ENCODE data around the gene SPTBN5.

Gene SPTBN5

DNA sequence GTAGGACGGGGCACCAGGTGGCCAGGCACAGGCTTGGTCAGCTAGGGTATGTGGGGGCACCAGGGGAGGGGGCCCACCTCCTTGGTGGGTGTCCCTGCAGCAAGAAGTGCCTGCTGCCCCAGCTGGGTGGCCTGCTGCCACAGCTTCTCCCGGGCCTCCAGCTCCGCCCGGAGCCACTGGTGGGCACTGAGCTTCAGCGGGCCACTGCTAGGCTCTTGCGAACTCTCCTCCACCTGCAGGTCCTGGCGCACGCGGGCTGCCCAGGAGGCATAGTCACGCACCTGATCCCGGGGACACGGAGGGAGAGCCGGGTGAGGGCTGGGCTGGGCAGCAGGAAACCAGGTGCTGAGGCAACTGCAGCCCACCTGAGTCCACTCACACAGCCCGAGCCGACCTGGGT lies 25.5 kb downstream of the SPTBN5 start:
- no peak for DNase-seq (ENCODE audit: low read depth in 2 of 2, low spot score in 1 of 2)

DNA sequence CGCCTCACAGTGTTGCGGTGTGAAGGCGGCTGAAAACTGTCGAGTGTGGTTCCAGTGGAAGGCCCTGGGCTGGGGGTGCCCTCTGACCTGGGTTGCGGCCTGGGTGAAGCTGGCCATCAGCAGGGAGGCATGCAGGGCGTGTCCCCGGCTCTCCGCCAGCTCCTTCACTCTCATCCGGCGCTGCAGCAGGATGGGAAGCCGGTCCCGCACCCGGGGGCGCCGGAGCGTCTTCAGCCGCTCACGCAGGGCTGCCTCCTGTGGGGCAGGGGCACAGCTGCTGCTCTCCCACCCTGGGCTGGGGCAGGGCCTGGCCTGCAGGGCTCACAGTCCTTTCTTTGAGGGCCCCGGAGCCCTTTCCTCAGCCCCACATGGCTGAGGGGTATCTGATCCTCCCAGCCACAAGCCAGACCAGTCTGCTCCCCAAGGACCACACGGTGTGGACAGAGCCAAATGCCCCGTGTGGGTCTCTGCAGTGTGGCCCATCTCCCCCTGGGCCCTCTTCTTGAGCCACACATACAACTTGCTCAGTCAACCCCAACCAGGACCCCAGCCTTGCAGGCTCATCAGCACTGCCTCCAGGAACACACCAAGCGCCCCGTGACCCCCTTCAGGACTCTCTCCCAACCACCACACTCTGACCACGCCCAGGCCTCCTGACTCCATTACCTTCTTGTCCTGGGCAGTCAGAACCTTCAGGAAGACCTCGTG lies 26.8 kb downstream of the SPTBN5 start:
- no peak for DNase-seq (ENCODE audit: low read depth in 2 of 2, low spot score in 1 of 2)

DNA sequence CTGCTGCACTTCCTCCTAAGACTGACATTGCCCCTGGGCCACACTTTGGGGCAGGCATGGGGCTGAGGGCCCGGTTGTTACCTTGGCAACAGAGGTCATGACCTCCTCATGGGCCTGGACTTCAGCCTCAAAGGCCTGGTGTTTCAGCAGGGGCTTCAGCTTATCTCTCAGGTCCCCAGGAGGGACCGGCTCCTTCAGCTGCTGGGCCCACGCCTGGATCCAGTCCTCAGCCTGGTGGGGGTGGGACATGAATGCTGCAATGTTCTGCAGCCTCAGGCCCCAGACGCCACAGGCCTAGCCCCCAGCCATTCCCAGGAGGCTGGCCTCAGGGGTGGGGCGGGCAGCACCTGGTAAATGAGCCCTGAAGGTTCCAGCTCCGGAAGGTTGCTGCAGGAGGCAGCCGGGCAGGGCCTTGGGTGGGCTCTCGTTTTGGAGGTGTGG lies 27.6 kb downstream of the SPTBN5 start:
- DNase-seq (ENCODE audit: low read depth in 2 of 2, low spot score in 1 of 2): no peak

DNA sequence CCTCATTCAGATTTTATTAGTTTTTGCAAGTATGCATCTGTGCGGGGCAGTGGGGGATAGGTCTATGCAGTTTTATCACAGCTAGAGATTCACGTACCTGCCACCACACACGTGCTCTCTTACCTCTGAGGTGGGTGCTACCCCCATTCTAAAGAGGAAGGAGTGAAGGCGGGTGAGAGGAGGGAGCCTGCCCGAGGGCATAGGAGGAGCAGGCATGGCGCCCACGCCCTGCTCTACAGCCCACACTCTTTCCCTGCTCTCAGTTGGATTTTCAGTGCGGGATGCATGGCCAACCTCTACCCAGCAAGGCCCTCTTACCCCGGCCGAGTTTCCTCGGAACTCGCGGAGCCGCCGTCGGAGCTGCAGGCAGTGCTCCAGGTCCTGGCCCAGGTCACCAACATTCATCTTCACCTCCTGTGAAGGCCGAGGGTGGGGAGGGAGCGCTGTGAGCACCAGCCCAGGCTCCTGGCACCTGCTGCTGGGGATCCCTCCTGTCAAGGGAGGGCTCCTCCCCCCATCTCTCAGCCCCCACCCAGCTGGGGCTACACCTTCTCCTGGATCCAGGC lies 28.3 kb downstream of the SPTBN5 start:
- no peak for DNase-seq (ENCODE audit: low read depth in 2 of 2, low spot score in 1 of 2)

DNA sequence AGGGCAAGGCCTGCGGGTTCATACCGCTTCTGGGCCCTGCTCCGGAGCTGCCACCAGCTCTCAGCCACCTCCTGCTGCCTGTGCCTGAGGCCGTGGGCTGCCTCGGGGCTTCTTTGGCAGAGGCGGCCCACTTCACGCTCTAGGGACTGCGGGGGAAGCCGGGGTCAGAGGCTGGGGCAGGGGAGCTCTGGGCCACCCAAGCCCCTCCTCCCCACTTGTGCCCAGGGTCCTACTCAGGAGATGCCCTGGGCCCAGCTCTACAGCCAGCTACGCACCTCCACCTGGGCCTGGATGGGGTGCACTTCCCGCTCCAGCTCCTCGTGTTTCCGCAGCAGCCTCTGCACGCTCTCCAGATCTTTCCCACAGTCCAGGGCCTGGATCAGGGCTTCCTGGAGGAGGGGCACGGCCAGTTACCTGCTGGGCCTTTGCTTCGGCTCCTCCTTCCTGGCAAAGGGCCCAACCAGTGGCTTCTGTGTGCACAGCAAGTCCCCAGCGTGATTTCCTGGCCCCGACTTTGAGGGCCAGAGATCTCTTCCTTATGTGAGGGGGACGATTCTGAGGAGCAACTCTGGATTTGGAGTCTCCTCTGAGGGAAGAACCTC lies 31.2 kb downstream of the SPTBN5 start:
- DNase-seq (ENCODE audit: low read depth in 2 of 2, low spot score in 1 of 2): no peak

DNA sequence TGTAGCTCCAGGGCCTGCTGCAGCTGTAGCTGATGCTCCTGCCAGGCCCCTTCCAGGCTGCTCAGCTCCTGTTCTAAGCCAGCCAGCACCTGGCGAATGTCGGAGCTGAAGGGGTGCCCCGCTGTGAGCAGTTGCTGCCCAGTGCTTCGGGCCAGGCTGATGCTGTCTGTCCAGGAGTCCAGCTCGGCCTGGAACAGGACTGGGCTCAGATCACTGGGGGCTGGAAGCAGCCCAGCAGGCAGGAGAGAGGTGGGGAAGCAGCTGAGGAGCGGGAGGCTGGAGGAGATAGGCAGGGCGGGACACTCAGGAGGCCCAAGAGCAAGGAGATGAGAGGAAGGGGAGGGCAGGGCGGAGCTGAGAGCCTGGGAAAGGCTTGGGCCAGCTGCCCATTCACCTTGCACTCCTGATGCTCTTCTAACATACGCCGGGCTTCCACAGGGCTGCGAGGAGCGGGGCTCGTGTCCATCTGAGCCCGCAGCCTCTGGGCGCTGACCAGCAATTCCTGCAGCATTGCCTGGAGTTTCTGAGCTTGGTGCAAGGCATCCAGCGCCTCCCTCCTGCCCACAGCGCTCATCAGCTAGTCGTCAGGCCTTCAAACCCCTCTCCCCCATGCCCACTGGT lies 32.0 kb downstream of the SPTBN5 start:
- no peak for DNase-seq (ENCODE audit: low read depth in 2 of 2, low spot score in 1 of 2)

DNA sequence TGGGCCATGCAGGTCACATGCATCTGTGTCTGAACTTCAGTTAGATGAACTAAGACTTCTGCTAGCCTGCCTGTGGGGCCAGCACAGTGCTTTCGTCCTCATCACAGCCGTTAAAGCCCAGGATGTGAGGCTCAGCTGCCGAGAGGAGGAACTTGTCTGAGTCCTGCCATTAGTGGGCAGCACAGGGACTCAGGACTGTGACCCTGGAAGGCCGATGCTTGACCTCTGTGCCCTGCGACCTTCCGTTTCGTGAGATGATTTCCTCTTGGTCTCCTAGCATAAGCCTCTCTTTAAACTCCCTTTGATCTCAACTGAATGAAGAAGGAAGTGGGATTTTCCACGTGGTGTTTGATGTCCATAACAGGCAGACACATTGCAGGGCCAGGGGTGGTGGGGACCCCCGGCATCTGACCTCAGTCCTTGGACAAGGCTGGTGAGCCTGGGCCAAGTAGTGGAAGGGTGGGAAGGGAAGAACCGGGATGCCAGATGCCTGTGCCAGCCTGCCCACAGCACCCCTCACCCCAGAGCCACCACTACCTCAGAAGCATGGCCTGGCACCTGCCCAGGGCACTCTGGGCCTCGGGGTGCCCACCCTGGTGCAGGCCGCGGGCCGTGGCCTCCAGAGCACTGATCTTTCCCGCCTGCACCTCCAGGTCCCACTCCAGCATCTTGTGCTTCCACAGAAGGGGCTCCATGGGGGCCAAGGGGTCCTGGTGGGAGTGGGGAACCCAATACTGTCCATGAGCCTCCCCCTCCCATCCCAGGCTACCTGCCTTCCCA lies 33.6 kb downstream of the SPTBN5 start:
- DNase-seq (ENCODE audit: low read depth in 2 of 2, low spot score in 1 of 2): no peak

DNA sequence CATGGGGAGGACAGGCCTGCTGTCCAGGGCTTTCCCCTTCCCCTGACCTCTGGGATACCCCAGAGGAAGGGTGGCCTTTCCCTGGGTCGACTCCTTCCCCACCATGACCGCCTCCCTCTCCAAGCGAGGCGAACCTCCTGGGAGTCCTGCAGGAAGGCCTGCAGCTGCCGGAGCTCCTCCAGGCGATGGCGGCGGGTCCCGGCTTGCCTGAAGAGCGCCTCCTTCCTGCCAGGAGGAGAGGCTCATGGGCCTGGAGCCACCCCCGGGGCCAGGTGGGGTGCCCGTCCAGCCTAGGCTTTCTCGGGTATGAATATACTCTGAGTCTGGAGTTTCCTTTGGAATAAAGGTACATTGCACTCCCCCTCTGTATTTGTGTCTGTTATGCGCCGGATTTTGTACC lies 35.1 kb downstream of the SPTBN5 start:
- no peak for DNase-seq (ENCODE audit: low read depth in 2 of 2, low spot score in 1 of 2)

DNA sequence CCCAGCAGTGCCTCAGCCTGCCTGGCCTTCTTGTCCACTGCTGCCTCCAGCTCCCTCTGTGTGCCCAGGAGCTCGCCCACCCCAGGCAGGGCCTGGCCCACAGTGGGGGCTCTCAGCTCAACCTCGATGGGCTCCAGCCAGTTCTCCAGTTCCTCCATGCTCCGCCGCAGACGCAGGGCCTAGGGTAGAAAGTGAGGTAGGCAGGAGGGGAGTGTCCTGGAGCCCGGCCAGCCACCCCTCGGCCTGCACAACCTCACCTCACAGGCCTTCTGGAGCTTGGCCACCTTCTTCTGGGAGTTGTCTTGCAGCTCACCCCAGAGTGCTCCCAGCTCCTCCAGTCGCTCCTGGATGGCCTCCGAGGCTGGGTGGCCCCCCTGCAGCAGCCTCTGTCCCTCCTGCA lies 36.5 kb downstream of the SPTBN5 start:
- DNase-seq (ENCODE audit: low read depth in 2 of 2, low spot score in 1 of 2): no peak

DNA sequence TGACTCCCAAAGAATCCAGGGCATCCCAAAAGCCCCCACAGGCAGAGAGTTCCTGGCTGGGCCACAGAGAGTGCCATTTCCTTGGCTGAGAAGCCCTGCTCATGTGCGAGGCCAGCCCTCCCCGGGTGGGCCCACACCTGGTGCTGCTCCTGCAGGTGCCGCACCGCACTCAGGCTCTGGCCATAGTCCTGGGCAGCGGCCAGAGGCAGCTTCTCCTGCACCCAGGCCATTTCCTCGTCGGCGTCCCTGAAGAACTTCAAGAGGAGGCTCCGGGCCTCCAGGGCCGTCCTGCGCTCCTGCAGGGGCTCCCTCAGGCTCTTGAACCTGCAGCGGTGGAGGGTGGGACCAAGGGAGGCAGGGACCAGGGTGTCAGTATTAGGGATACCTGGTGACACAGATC lies 37.1 kb downstream of the SPTBN5 start:
- DNase-seq (ENCODE audit: low read depth in 2 of 2, low spot score in 1 of 2): no peak

DNA sequence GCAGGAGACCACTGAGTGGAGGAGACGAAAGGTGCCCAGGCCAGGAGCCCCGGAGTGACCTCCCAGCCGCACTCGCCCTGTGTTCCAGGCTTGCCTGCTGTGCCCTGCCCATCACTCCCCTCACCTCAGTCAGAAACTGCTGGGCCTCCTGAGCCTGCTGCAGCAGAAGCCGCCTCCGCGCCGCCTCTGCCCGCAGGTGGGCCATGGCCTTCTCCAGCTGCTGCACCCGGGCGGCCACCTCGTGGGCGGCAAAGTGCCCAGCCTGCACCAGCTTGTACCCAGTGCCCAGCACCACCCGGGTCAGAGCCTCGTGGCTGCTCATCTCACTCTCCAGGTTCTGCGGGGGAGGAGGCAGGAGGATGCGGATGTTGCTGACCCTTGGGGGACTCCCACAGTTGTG lies 37.6 kb downstream of the SPTBN5 start:
- no peak for DNase-seq (ENCODE audit: low read depth in 2 of 2, low spot score in 1 of 2)

DNA sequence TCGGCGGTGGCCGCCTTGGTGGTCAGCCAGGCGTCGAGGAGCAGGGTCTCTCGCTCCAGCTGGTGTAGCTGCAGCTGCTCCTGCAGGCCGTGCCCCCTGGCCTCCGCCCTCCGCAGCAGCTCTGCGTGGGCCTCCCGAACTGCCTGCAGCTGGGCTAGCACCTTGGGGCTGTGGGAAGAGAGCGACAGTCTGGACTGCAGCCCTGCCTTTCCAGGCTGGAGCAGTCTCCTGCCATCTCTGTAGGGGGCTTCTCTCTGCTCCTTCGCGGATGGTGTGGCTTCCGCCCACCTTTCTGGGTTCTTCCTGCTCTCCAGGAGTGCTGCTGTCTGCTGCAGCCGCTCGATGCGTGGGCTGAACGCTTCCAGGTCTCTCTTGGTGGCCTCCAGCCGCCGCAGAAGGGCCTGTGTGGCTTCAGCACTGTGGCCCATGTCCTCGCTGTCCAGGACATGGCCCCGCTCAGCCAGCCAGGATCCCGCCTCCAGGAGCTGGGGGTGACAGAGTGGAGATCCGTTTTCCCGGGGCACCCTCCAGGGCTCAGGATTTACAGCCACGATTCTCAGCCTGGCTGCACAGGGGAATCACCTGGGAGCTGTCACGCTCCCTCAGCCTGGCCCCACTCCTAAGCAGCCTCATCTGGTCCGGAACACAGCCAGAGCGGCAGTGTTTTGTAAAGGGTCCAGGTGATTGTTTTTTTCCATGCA lies 38.4 kb downstream of the SPTBN5 start:
- DNase-seq (ENCODE audit: low read depth in 2 of 2, low spot score in 1 of 2): no peak

DNA sequence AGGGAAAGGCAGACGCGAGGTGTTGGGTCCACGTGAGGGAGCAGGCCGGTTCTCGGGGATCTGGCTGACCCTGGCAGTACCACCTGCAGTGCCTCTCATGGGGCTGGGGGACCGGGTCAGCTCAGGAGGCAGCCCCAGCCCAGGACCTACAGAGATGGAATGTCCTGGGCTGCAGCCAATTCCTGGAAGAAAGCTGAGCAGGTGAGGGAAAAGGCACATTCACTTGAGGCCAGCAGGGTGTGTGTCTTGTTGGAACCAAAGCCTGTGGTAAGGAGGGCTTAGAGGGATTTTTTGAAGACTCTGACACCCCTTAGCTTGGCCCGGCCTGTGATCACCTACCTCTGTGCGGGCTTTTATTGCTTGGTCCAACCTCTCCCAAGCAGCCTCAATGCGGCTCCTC lies 39.4 kb downstream of the SPTBN5 start:
- DNase-seq (ENCODE audit: low read depth in 2 of 2, low spot score in 1 of 2): no peak

DNA sequence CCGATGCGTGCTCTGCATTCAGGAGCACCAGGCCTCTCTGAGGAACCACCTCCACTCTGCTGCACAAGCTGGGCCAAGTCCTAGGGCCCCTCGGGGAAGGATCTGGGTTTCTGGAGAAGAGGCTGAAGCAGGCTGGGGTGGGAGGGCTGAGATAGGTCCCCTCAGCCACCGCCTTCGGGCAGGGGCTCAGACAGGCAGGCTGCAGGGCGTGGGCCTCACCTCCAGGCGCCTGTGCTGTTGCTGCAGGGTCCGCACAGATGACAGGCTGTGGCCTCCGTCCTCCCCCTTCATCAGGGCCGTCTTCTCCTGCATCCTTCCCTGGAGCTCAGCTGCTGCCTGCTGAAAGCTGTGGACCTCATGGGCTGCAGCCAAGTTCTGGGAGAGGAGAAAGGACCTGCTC lies 40.0 kb downstream of the SPTBN5 start:
- DNase-seq (ENCODE audit: low read depth in 2 of 2, low spot score in 1 of 2): no peak

DNA sequence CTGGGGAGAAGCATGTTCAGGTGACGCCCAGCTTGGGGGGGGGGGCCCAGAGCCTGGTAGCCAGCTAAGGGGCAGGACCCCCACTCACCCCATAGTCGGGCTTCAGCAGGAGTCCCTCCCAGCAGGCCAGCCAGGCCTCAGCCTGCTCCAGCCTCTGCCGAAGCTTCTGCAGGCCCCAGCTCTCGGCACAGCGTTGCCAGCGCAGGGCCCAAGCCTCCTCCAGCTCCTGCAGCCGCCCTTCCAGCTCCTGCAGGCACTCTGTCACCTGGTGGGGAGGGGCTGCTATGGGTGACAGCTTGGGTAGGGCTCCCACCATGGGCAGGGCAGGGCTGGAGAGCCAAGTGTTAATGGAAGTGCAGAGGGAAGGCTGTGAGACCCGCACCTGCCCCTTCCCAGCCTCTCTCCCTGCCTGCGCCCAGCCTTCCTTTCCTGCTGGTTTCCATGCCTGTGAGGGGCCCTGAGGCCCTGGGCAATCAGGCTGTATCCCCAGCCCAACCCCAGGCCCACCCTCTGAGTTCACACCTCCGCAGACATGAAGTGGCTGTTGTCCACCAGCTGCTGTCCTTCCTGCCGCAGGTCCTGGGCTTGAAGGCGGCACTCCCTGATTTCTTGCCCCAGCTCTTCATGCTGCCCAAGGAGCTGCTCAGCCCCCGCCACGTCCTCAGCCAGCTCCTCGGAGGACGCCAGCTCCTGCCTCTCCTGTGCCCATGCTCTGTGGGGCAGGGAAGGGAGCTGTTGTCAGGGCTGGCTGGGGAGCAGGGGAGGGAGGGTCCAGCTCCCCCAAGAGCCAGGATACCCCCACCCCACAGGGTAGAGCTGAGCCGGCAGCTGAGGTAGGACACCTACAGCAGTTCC lies 40.9 kb downstream of the SPTBN5 start:
- DNase-seq (ENCODE audit: low read depth in 2 of 2, low spot score in 1 of 2): no peak

DNA sequence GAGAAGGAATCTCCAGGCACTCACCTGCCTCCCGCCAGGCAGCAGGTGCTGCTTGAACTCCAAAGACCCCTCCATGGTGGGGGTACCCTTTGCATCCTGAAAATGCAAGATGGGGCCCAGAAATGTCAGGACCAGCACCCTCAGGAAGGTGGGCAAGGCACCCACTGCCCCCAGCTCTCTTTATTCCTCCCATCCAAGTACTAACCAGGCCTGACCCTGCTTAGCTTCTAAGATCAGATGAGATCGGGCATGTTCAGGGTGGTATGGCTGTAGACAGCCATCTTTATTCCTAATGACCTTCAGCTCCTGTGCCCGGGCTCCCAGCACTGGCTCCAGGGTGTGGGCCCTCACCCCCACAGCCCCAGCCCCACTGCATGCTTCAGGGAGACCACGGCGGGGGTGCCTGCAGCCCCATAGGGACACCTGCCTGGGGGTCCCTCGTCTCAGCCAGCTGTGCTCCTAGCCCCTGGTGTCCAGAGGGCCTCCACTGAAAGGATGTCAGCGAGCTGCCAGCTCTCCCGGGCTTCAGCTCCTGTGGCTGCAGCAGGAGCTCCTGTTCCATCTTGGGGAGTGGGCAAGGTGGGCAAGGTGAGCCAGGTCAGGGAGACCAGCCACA lies 42.0 kb downstream of the SPTBN5 start:
- no peak for DNase-seq (ENCODE audit: low read depth in 2 of 2, low spot score in 1 of 2)

DNA sequence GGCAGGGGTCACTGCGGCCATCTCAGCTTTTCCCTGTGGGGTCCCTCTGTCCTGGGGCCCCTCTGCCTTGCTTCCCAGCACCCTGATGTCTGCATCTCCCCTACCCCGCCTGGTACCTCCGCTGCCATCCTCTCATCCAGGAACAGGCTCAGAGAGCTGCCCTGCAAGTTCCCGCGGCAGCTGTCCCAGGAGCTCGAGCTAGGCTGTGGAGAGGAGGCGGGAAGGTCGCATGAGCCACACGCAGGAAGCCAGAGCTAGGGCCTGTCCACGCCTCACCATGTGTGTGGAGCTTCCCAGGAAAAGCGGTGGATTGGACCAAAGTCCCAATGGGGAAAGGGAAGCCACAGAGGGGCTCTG lies 42.7 kb downstream of the SPTBN5 start:
- no peak for DNase-seq (ENCODE audit: low read depth in 2 of 2, low spot score in 1 of 2)

DNA sequence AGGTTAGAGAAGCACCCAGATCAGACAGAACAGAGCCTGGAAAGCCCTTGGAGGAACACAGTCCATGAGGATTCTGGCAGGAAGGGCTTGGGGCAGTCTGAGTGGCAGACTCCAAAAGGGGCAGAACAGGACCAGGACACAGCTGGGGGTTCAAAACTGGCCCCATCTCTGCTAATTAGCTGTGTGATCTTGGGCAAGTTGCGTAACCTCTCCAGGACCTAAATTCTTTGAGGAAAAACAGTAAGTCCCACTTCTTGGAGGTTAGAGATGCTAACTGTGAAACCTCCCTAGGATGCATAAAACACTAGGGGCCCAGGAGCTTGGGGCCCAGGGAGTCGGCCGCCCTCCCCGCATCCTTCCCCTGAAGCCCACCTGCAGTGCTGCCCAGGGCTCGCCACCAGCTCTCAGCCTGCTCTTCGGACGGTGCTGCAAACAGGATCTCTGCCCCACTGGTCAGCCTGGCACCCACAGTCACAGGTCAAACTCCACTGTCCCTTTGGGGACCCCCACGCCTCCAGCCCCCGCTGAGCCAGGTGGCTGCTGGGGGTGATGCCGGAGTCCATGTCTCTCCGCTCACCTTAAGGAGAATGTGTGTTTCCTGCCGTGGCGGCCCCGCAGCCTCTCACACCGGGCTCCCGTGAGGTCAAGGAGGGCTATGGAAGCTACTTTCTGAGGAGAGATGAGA lies 43.2 kb downstream of the SPTBN5 start:
- no peak for DNase-seq (ENCODE audit: low read depth in 2 of 2, low spot score in 1 of 2)

DNA sequence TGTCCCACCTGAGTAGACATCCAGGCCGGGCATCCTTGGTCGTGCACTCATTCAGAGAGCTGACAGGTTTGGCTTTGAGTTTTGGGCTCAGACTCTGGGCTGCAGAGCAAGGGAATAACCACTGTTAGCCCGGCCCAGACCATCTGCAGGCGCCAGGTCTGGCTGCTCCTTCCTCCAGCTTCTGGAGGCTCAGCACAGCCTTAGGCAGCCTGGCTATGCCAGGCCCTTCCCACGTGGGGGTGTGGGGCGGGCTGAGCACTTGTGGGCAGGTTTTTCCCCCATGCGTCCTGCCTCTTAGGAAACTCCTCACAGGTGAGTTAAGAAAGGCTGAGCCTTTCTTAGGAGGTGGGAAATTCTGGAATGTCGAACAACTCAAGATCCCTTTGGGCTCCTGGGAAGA lies 44.0 kb downstream of the SPTBN5 start:
- no peak for DNase-seq (ENCODE audit: low read depth in 2 of 2, low spot score in 1 of 2)

All from stimulated activated CD8-positive, alpha-beta memory T cell treated with anti-CD3 and anti-CD28 coated beads, Interleukin-4, amount 100 ng/mL, for 1 hour (primary cell).